Fibroblast of lung (primary cell): ENCODE measurements around the gene HMGCS2. TPM values are rescaled to one million over a fixed set of nuclear protein-coding genes. Genes with fewer than 3 reads are reported as not detected.

Source experiments
- DNase-seq, 2 donors: peaks; one replicate each; pipeline versions ENCODE4 v3.0.0 to v3.0.0-alpha.2; 2010; ENCODE audit warnings: low read depth in 2 of 2
- H2AFZ ChIP-seq: 2 replicates; pipeline ENCODE4 v1.5.1; 2012; ENCODE audit warnings: low read length, control low read depth, inconsistent platforms
- H3K27ac ChIP-seq: 2 replicates; pipeline ENCODE4 v1.5.1; 2011; ENCODE audit warnings: low read length, control low read depth; ENCODE audit not compliant: insufficient read depth
- H3K27me3 ChIP-seq: 2 replicates; pipeline ENCODE4 v1.5.1; 2011; ENCODE audit warnings: mild to moderate bottlenecking, low read length; ENCODE audit not compliant: control insufficient read depth, insufficient read depth
- H3K36me3 ChIP-seq: 2 replicates; pipeline ENCODE4 v1.5.1; 2011; ENCODE audit warnings: low read length; ENCODE audit not compliant: control insufficient read depth, insufficient read depth
- H3K4me1 ChIP-seq: 2 replicates; pipeline ENCODE4 v1.5.1; 2011; ENCODE audit warnings: low read length; ENCODE audit not compliant: control insufficient read depth, insufficient read depth; ENCODE audit errors: extremely low read depth
- H3K4me2 ChIP-seq: 2 replicates; pipeline ENCODE4 v1.5.1; 2011; ENCODE audit warnings: low read length, control low read depth; ENCODE audit not compliant: insufficient read depth; ENCODE audit errors: extremely low read depth
- H3K4me3 ChIP-seq, 4 experiments: fragments of 200-600 bp in 1 of 4; sonication (generic) in 1 of 4; replicated peaks in 1 of 4; 2 replicates each; pipeline ENCODE4 v1.5.1; 2011 to 2016; ENCODE audit warnings: low read length in 4 of 4, low read depth in 3 of 4, mild to moderate bottlenecking in 3 of 4, control low read depth in 2 of 4, inconsistent platforms in 1 of 4, mixed read lengths in 1 of 4; ENCODE audit not compliant: insufficient read depth in 1 of 4; ENCODE audit errors: control extremely low read depth in 1 of 4
- H3K79me2 ChIP-seq: 2 replicates; pipeline ENCODE4 v1.5.1; 2012; ENCODE audit warnings: mild to moderate bottlenecking, low read length, inconsistent platforms; ENCODE audit not compliant: control insufficient read depth, insufficient read depth
- H3K9ac ChIP-seq: 2 replicates; pipeline ENCODE4 v1.5.1; 2011; ENCODE audit warnings: mild to moderate bottlenecking, low read length, control low read depth; ENCODE audit not compliant: insufficient read depth
- H3K9me3 ChIP-seq: 2 replicates; pipeline ENCODE4 v1.5.1; 2012; ENCODE audit warnings: low read depth, low read length; ENCODE audit not compliant: control insufficient read depth, insufficient read depth
- H4K20me1 ChIP-seq: 2 replicates; pipeline ENCODE4 v1.5.1; 2011; ENCODE audit warnings: low read length; ENCODE audit not compliant: control insufficient read depth, insufficient read depth; ENCODE audit errors: extremely low read depth
- CTCF ChIP-seq, 2 donors: IDR thresholded peaks in 1 of 2; conservative IDR thresholded peaks in 1 of 2; 1 replicate in 1 of 2; 2 replicates in 1 of 2; pipeline ENCODE4 v1.5.1; 2011 to 2012; ENCODE audit warnings: low read length in 2 of 2, control low read depth in 1 of 2, inconsistent platforms in 1 of 2, low read depth in 1 of 2, mild to moderate bottlenecking in 1 of 2
- EZH2 ChIP-seq: IDR thresholded peaks from 2 replicates; pipeline ENCODE4 v1.5.1; 2012; ENCODE audit warnings: low read length, control low read depth, mild to moderate bottlenecking; ENCODE audit errors: missing control alignments
- polyA plus RNA-seq, 2 donors: library from polyadenylated mRNA; depleted of rRNA in 1 of 2; stranded (reverse) in 1 of 2; unstranded in 1 of 2; fragments of >200 nt; gene quantifications; 2 replicates each; pipeline ENCODE4 v1.2.1, GENCODE V29; 2011 to 2012; ENCODE audit warnings: missing spikeins in 1 of 2
- total RNA-seq: library from RNA; depleted of rRNA; stranded (reverse); fragments of >200 nt; gene quantifications from 2 replicates; pipeline ENCODE4 v1.2.1, GENCODE V29; 2014

Gene HMGCS2
- total and polyA plus RNA-seq, 2 donors (not counting 1 experiment from before 2014, with no cell fraction given), result not detected

DNA sequence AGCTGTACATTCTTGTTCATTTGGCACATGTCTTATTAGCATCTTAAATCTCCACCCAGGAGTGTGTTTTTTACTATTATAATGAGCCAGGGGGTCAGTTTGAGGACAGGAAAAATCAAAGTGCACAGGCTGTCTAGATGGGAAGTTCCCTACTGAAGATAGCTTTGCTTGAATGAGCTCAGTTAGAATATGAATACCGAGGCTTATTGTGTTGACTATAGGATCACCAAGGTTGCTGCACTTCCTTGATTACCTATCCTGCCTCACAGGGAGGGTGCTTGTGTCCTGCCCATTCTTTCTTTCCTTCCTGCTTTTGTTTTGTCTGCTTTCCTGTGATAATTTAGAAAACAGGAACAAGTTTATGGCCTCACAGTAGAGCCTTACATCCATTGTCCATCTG lies 40.7 kb downstream of the HMGCS2 start:
- no peak overlapping the region for H3K4me3 ChIP-seq
- no peak overlapping the region for H3K9ac ChIP-seq
- no peak overlapping the region for H3K27ac ChIP-seq
- H4K20me1 ChIP-seq, result no peaks in the 10 kb centered on the region
- TF ChIP-seq CTCF (conservative IDR thresholded peaks at IDR 0.05 in 1 of 2, IDR thresholded peaks at IDR 0.05 in 1 of 2; ENCODE audit: low read depth in 1 of 2, low read length in 2 of 2), result no peak
- H3K9me3 ChIP-seq, result no peaks in the 10 kb centered on the region
- no peaks in the 10 kb centered on the region for H3K79me2 ChIP-seq
- no peak overlapping the region for H2AFZ ChIP-seq
- H3K27me3 ChIP-seq, result no peaks in the 10 kb centered on the region
- no peaks in the 10 kb centered on the region for H3K4me1 ChIP-seq
- H3K4me2 ChIP-seq, result no peak overlapping the region
- peaks cover 9% of the 10 kb centered on the region for H3K36me3 ChIP-seq
- no peak for DNase-seq

DNA sequence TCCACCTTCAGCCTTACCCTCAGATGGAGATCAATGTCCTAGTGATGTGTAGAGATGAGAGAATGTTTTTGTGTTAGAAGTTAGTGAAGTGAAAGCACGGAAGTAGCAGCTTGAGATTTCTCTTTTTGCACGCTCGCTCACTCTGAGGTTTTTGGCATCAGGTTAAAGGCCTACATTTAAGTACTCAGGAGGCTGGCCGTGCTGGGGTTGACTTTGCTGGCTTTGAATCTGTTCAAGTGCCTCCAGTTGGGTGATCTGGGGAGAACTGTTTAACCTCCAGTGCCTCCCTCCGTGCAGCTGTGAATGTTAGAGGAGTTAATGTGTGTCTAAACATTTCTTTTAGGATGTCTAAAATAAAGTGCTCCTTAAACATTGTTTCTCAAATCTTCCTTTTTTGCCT lies 43.1 kb downstream of the HMGCS2 start:
- Histone ChIP-seq H3K4me1 (no peaks in the 10 kb centered on the region), H3K36me3 (peaks cover 11% of the 10 kb centered on the region), H3K4me2 (no peak overlapping the region), H3K27ac (no peak overlapping the region), H3K27me3 (no peaks in the 10 kb centered on the region), H4K20me1 (no peaks in the 10 kb centered on the region), H2AFZ (no peak overlapping the region), H3K9me3 (no peaks in the 10 kb centered on the region), H3K4me3 (no peak overlapping the region), H3K9ac (no peak overlapping the region), H3K79me2 (no peaks in the 10 kb centered on the region)
- TF ChIP-seq CTCF (conservative IDR thresholded peaks at IDR 0.05 in 1 of 2, IDR thresholded peaks at IDR 0.05 in 1 of 2; ENCODE audit: low read depth in 1 of 2, low read length in 2 of 2) (no peak), EZH2 (no peak)
- no peak for DNase-seq

GRCh38 chr1:119724611-119725218 lies 44.0 kb downstream of the HMGCS2 start:
- Histone ChIP-seq H2AFZ (no peak overlapping the region), H3K9ac (no peak overlapping the region), H3K4me2 (no peak overlapping the region), H3K36me3 (peaks cover 10% of the 10 kb centered on the region), H3K27ac (no peak overlapping the region), H3K27me3 (no peaks in the 10 kb centered on the region), H3K4me3 (no peak overlapping the region), H4K20me1 (no peaks in the 10 kb centered on the region), H3K9me3 (no peaks in the 10 kb centered on the region), H3K79me2 (no peaks in the 10 kb centered on the region), H3K4me1 (no peaks in the 10 kb centered on the region)
- no peak for TF ChIP-seq EZH2
- no peak for DNase-seq
